GM12865 (cell line): Measurements from ENCODE around the gene ERG28.

Experiments used
- DNase-seq: peaks from one replicate; pipeline ENCODE4 v3.0.0; 2010; ENCODE audit warnings: low read depth
- H3K4me3 ChIP-seq: 2 replicates; pipeline ENCODE4 v1.5.1; 2011; ENCODE audit warnings: mild to moderate bottlenecking, low read depth, low read length, control low read depth
- CTCF ChIP-seq: IDR thresholded peaks from 2 replicates; pipeline ENCODE4 v1.5.1; 2011; ENCODE audit warnings: low read length, control low read depth, low read depth, inconsistent platforms; ENCODE audit not compliant: insufficient read depth; ENCODE audit errors: missing control alignments

Gene ERG28

GRCh38 chr14:75626863-75627262, 33.8 kb downstream of the ERG28 start:
- DNase-seq, result no peak
- H3K4me3 ChIP-seq, result no peak overlapping the region
- TF ChIP-seq CTCF, result no peak

GRCh38 chr14:75626396-75626795, 34.3 kb downstream of the ERG28 start:
- no peak for TF ChIP-seq CTCF
- H3K4me3 ChIP-seq, result no peak overlapping the region
- DNase-seq, result no peak

GRCh38 chr14:75625034-75625433, 35.6 kb downstream of the ERG28 start:
- no peak for TF ChIP-seq CTCF
- no peak for DNase-seq
- no peak overlapping the region for H3K4me3 ChIP-seq

GRCh38 chr14:75619548-75619947, 41.1 kb downstream of the ERG28 start:
- DNase-seq, result no peak
- no peak for TF ChIP-seq CTCF
- H3K4me3 ChIP-seq, result no peak overlapping the region

- DNase-seq, result peak; percentile 5
- H3K4me3 ChIP-seq, result no peak overlapping the region
- TF ChIP-seq CTCF, result no peak
These were observed 45.5 kb downstream of the ERG28 start for GRCh38 chr14:75615200-75615599.

- no peak overlapping the region for H3K4me3 ChIP-seq
- no peak for DNase-seq
- no peak for TF ChIP-seq CTCF
These were observed 46.5 kb downstream of the ERG28 start for GRCh38 chr14:75614179-75614578.

GRCh38 chr14:75612157-75612556, 48.5 kb downstream of the ERG28 start:
- DNase-seq, result no peak
- no peak for TF ChIP-seq CTCF
- H3K4me3 ChIP-seq, result no peak overlapping the region
